ENCODE data around the gene ABTB2.

GRCh38 chr11:34335331-34335730 is 22.5 kb downstream of the ABTB2 start:
- TF ChIP-seq POLR2A (IDR thresholded peaks at IDR 0.05) = no peak
- TF ChIP-seq CTCF (IDR thresholded peaks at IDR 0.05) = no peak

Data from esophagus squamous epithelium (tissue), 4 donors.